H1 (cell line): Measurements from ENCODE around the gene PTRH1. TPM values are rescaled to one million over a fixed set of nuclear protein-coding genes. Genes with fewer than 3 reads are reported as not detected.

ENCODE experiments used
- CTCF ChIA-PET: fragments of 300-600 bp; sonication (Branson Sonifier 250); formaldehyde crosslinking; loops from one replicate; lab custom pipeline; 2021; ENCODE audit not compliant: partially characterized antibody; lab: Charles Lee
- POLR2A ChIA-PET: fragments of 300-600 bp; sonication (Branson Sonifier 250); formaldehyde crosslinking; loops from one replicate; lab custom pipeline; 2021; ENCODE audit warnings: inconsistent platforms; ENCODE audit not compliant: partially characterized antibody; lab: Charles Lee
- DNase-seq, 2 experiments: peaks; one replicate each; pipeline versions ENCODE4 v3.0.0 to v3.0.0-alpha.2; 2010 to 2022; ENCODE audit warnings: low spot score in 2 of 2, low read depth in 1 of 2, mixed read lengths in 1 of 2
- FAIRE-seq: peaks from 2 replicates; lab custom pipeline; 2011; peaks lifted over from hg19 to GRCh38; lab: Jason Lieb, UNC
- H2AFZ ChIP-seq: 2 replicates; pipeline ENCODE4 v1.8.1; 2012; ENCODE audit warnings: low read length, inconsistent platforms
- H2AK5ac ChIP-seq: 2 replicates; pipeline ENCODE4 v1.6.1; 2013; ENCODE audit warnings: low read depth, low read length
- H2BK120ac ChIP-seq: replicated peaks from 2 replicates; pipeline ENCODE3; 2013; ENCODE audit warnings: low read depth, low read length, inconsistent platforms
- H2BK12ac ChIP-seq: 2 replicates; pipeline ENCODE4 v1.6.1; 2013; ENCODE audit warnings: low read depth, low read length
- H2BK15ac ChIP-seq: 2 replicates; pipeline ENCODE4 v1.6.1; 2013; ENCODE audit warnings: low read length
- H2BK20ac ChIP-seq: 2 replicates; pipeline ENCODE4 v1.6.1; 2013; ENCODE audit warnings: low read length
- H2BK5ac ChIP-seq: 2 replicates; pipeline ENCODE4 v1.6.1; 2013; ENCODE audit warnings: low read depth, low read length
- H3K14ac ChIP-seq: 2 replicates; pipeline ENCODE4 v1.6.1; 2013; ENCODE audit warnings: inconsistent platforms; ENCODE audit not compliant: insufficient read length
- H3K18ac ChIP-seq: 2 replicates; pipeline ENCODE4 v1.6.1; 2013; ENCODE audit warnings: low read length; ENCODE audit errors: extremely low read depth
- H3K23ac ChIP-seq: 2 replicates; pipeline ENCODE4 v1.6.1; 2013; ENCODE audit warnings: inconsistent platforms; ENCODE audit not compliant: insufficient read length
- H3K23me2 ChIP-seq: 2 replicates; pipeline ENCODE4 v1.6.1; 2013; ENCODE audit warnings: low read depth, low read length
- H3K27ac ChIP-seq: 2 replicates; pipeline ENCODE4 v1.6.1; 2011; ENCODE audit warnings: low read depth, low read length, inconsistent platforms
- H3K27me3 ChIP-seq, 4 experiments: replicated peaks in 1 of 4; 1 replicate in 1 of 4; 2 replicates in 3 of 4; pipeline versions ENCODE4 v1.6.1 to v1.8.1; 2011 to 2013; ENCODE audit warnings: low read length in 3 of 4, mild to moderate bottlenecking in 3 of 4, inconsistent platforms in 2 of 4, mixed read lengths in 2 of 4, moderate library complexity in 1 of 4; ENCODE audit not compliant: control insufficient read depth in 3 of 4, insufficient read depth in 3 of 4; ENCODE audit errors: extremely low read depth in 1 of 4
- H3K36me3 ChIP-seq, 4 experiments: 2 replicates each; pipeline versions ENCODE4 v1.6.1 to v1.8.1; 2011 to 2013; ENCODE audit warnings: mild to moderate bottlenecking in 4 of 4, low read length in 3 of 4, moderate library complexity in 2 of 4, control low read depth in 1 of 4, inconsistent platforms in 1 of 4; ENCODE audit not compliant: insufficient read depth in 4 of 4, control insufficient read depth in 2 of 4
- H3K4ac ChIP-seq: replicated peaks from 2 replicates; pipeline ENCODE3; 2013; ENCODE audit warnings: low read length, low read depth, mixed read lengths, inconsistent platforms; ENCODE audit not compliant: insufficient read length
- H3K4me1 ChIP-seq, 4 experiments: replicated peaks in 1 of 4; 1 replicate in 1 of 4; 2 replicates in 3 of 4; pipeline versions ENCODE4 v1.6.1 to v1.8.1; 2011 to 2013; ENCODE audit warnings: low read length in 3 of 4, inconsistent platforms in 2 of 4, mixed read lengths in 1 of 4; ENCODE audit not compliant: insufficient read depth in 4 of 4, control insufficient read depth in 3 of 4
- H3K4me2 ChIP-seq, 2 experiments: 2 replicates each; pipeline versions ENCODE4 v1.6.1 to v1.8.1; 2011 to 2013; ENCODE audit warnings: low read depth in 2 of 2, low read length in 2 of 2, control low read depth in 1 of 2, inconsistent platforms in 1 of 2, mild to moderate bottlenecking in 1 of 2; ENCODE audit not compliant: insufficient read depth in 1 of 2
- H3K4me3 ChIP-seq, 4 experiments: fragments of 200-600, 300-600 bp in 1 of 4; sonication (generic), shearing (Covaris generic), sonication (Bioruptor Twin) in 1 of 4; 2 replicates each; pipeline versions ENCODE4 v1.5.1 to v1.8.1; 2011 to 2016; ENCODE audit warnings: low read length in 4 of 4, low read depth in 3 of 4, control low read depth in 2 of 4, inconsistent platforms in 2 of 4, mild to moderate bottlenecking in 2 of 4, mixed read lengths in 1 of 4, moderate library complexity in 1 of 4; ENCODE audit not compliant: insufficient read depth in 2 of 4; ENCODE audit errors: extremely low read depth in 1 of 4
- H3K56ac ChIP-seq: replicated peaks from 2 replicates; pipeline ENCODE3; 2013; ENCODE audit warnings: low read depth, mild to moderate bottlenecking, mixed read lengths, low read length, inconsistent platforms; ENCODE audit not compliant: insufficient read length
- H3K79me1 ChIP-seq: 2 replicates; pipeline ENCODE4 v1.6.1; 2013; ENCODE audit warnings: low read depth, low read length, control low read depth
- H3K79me2 ChIP-seq, 2 experiments: 2 replicates each; pipeline versions ENCODE4 v1.6.1 to v1.8.1; 2012 to 2013; ENCODE audit warnings: low read length in 2 of 2, mild to moderate bottlenecking in 2 of 2, inconsistent platforms in 1 of 2; ENCODE audit not compliant: insufficient read depth in 2 of 2, control insufficient read depth in 1 of 2
- H3K9ac ChIP-seq, 4 experiments: replicated peaks in 1 of 4; 1 replicate in 1 of 4; 2 replicates in 3 of 4; pipeline versions ENCODE4 v1.6.1 to v1.8.1; 2011 to 2013; ENCODE audit warnings: low read depth in 3 of 4, low read length in 3 of 4, control low read depth in 2 of 4, mild to moderate bottlenecking in 2 of 4, moderate library complexity in 2 of 4, inconsistent platforms in 1 of 4; ENCODE audit errors: extremely low read depth in 1 of 4
- H3K9me3 ChIP-seq, 2 experiments: 2 replicates each; pipeline versions ENCODE4 v1.6.1 to v1.8.1; 2012 to 2013; ENCODE audit warnings: mild to moderate bottlenecking in 2 of 2, moderate library complexity in 2 of 2, control low read depth in 1 of 2, inconsistent platforms in 1 of 2, low read depth in 1 of 2, low read length in 1 of 2, mixed read lengths in 1 of 2; ENCODE audit not compliant: insufficient read depth in 2 of 2
- H4K20me1 ChIP-seq, 2 experiments: replicated peaks in 1 of 2; 2 replicates each; pipeline versions ENCODE3 to v1.8.1; 2011 to 2013; ENCODE audit warnings: inconsistent platforms in 2 of 2, low read length in 2 of 2, mild to moderate bottlenecking in 1 of 2; ENCODE audit not compliant: insufficient read depth in 2 of 2, control insufficient read depth in 1 of 2
- H4K5ac ChIP-seq: 2 replicates; pipeline ENCODE4 v1.6.1; 2013; ENCODE audit warnings: low read length, low read depth, mixed read lengths, inconsistent platforms; ENCODE audit not compliant: insufficient read length
- H4K8ac ChIP-seq: 2 replicates; pipeline ENCODE4 v1.8.0; 2013; ENCODE audit warnings: mild to moderate bottlenecking, moderate library complexity, low read length, inconsistent platforms; ENCODE audit not compliant: insufficient read depth; ENCODE audit errors: extremely low read depth
- H4K91ac ChIP-seq: replicated peaks from 2 replicates; pipeline ENCODE3; 2013; ENCODE audit warnings: low read length, mixed read lengths, inconsistent platforms; ENCODE audit not compliant: insufficient read length
- BACH1 ChIP-seq: IDR thresholded peaks from 2 replicates; pipeline ENCODE4 v1.6.1; 2012; ENCODE audit warnings: low read length, improper control_type of control experiment
- CREB1 ChIP-seq: IDR thresholded peaks from 2 replicates; pipeline ENCODE4 v1.6.1; 2012; ENCODE audit warnings: inconsistent platforms
- CTBP2 ChIP-seq: IDR thresholded peaks from 2 replicates; pipeline ENCODE4 v1.7.0; 2011; ENCODE audit warnings: borderline replicate concordance, mild to moderate bottlenecking, moderate library complexity, mixed read lengths, low read length; ENCODE audit not compliant: insufficient read depth, insufficient read length
- EZH2 ChIP-seq: fragments of 200-600 bp; sonication (generic); IDR thresholded peaks from 2 replicates; pipeline ENCODE4 v1.7.1; 2012; ENCODE audit warnings: low read depth, mild to moderate bottlenecking, moderate library complexity, low read length, inconsistent platforms; ENCODE audit not compliant: severe bottlenecking
- GABPA ChIP-seq: IDR thresholded peaks from 2 replicates; pipeline ENCODE4 v1.6.1; 2011; ENCODE audit warnings: mild to moderate bottlenecking, low read length, moderate library complexity, borderline replicate concordance; ENCODE audit not compliant: insufficient read depth
- KDM1A ChIP-seq: fragments of 200-600, 300-600 bp; sonication (generic); IDR thresholded peaks from 2 replicates; pipeline ENCODE4 v1.7.1; 2016; ENCODE audit warnings: mild to moderate bottlenecking, low read length, borderline replicate concordance
- RBBP5 ChIP-seq: IDR thresholded peaks from 2 replicates; pipeline ENCODE4 v1.7.1; 2012; ENCODE audit warnings: low read depth, mild to moderate bottlenecking, inconsistent platforms, low read length, moderate library complexity, borderline replicate concordance
- RFX5 ChIP-seq: IDR thresholded peaks from 2 replicates; pipeline ENCODE4 v1.6.1; 2011; ENCODE audit warnings: low read depth, low read length, improper control_type of control experiment, borderline replicate concordance
- RXRA ChIP-seq: IDR thresholded peaks from 2 replicates; pipeline ENCODE4 v1.6.1; 2011; ENCODE audit warnings: low read depth, mild to moderate bottlenecking, low read length, moderate library complexity; ENCODE audit not compliant: insufficient read depth
- SP1 ChIP-seq: IDR thresholded peaks from 2 replicates; pipeline ENCODE4 v1.6.1; 2011; ENCODE audit warnings: low read depth, low read length
- SP4 ChIP-seq: IDR thresholded peaks from 2 replicates; pipeline ENCODE4 v1.6.1; 2012; ENCODE audit warnings: low read length, inconsistent platforms
- TAF1 ChIP-seq: IDR thresholded peaks from 2 replicates; pipeline ENCODE4 v1.6.1; 2011; ENCODE audit warnings: mild to moderate bottlenecking, low read depth, low read length
- WGBS, 2 experiments: shearing (Covaris generic) in 1 of 2; methylation state at CpG; one replicate each; pipeline versions ENCODE4 v1.1.6 to v1.1.7; 2013 to 2015; ENCODE audit warnings: low lambda C conversion rate in 2 of 2, mixed read lengths in 2 of 2, inconsistent platforms in 1 of 2, low coverage in 1 of 2, missing lambda C conversion rate in 1 of 2; ENCODE audit not compliant: insufficient replicate concordance in 2 of 2, insufficient coverage in 1 of 2, insufficient read length in 1 of 2; ENCODE audit errors: extremely low coverage in 1 of 2, missing lambda C conversion rate in 1 of 2; 5-methylcytosine and 5-hydroxymethylcytosine counted together
- polyA plus RNA-seq, 7 experiments: library from polyadenylated mRNA; depleted of rRNA in 3 of 7; stranded (reverse) in 5 of 7; unstranded in 2 of 7; fragments of >200 nt in 5 of 7; fragments of 200-250 nt in 2 of 7; gene quantifications; 1 replicate in 5 of 7; 2 replicates in 1 of 7; 4 replicates in 1 of 7; pipeline versions ENCODE4 v1.2.1 to v1.2.3, GENCODE V29; 2011 to 2013; ENCODE audit warnings: missing spikeins in 2 of 7, mixed read lengths in 2 of 7
- total RNA-seq: library from RNA; stranded (reverse); fragmentation: NEBNext Ultra II Directional; extraction: Animal tissue kit (Norgen Biotek cat#: 25700); gene quantifications from 2 replicates; pipeline ENCODE4 v1.2.1, GENCODE V29; 2021
- TF ChIP-seq, protein P1 (sequence below): IDR thresholded peaks from 2 replicates; pipeline ENCODE4 v1.6.1; 2011; ENCODE audit warnings: low read depth, mild to moderate bottlenecking, low read length; ENCODE audit not compliant: insufficient read depth

PTRH1 gene
- total and polyA plus RNA-seq, 2 of the 8 experiments (the other 6 are each of a cell fraction or from before 2014, with no cell fraction given), result 11.1 to 19.8 TPM

GRCh38 chr9:127733614-127734013, 18.2 kb upstream of the PTRH1 start:
- Histone ChIP-seq H3K14ac (no peak overlapping the region), H4K5ac (no peak overlapping the region), H4K8ac (no peak overlapping the region), H3K4me3 (no peak overlapping the region), H3K4ac (no peak overlapping the region), H4K20me1 (peaks cover 0 to 2% of the 10 kb centered on the region in 2 experiments), H3K9ac (peak overlapping the region in 1 of 4 experiments; percentile 3; a peak in 2 of 7 replicates), H3K9me3 (no peaks in the 10 kb centered on the region)
- 92% methylated on average over 2 of the region's 2 CpGs; no CpG with 5 or more reads in 1 of the 2 experiments for WGBS, 2 experiments
- POLR2A ChIA-PET, result interaction anchor here (1.1 to 2.7 kb wide), 3 partner anchors 9 to 193 kb away, joined by 4 to 11 read pairs (median 7); no protein-coding TSS in a partner anchor
- DNase-seq, result no peak
- no peak for TF ChIP-seq TAF1
- TF ChIP-seq RBBP5, result no peak
- no peak for TF ChIP-seq BACH1
- no peak for TF ChIP-seq RFX5
- TF ChIP-seq EZH2, result no peak
- no peak for TF ChIP-seq KDM1A
- TF ChIP-seq RXRA, result no peak
- TF ChIP-seq SP1, result no peak
- no peak for TF ChIP-seq GABPA
- TF ChIP-seq CREB1, result no peak
- TF ChIP-seq SP4, result no peak
- TF ChIP-seq, protein P1, sequence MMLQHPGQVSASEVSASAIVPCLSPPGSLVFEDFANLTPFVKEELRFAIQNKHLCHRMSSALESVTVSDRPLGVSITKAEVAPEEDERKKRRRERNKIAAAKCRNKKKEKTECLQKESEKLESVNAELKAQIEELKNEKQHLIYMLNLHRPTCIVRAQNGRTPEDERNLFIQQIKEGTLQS, result no peak
- no peak for TF ChIP-seq CTBP2
- TF ChIP-seq, all 59 proteins: peak for 0
- Histone ChIP-seq H2BK20ac (no peak overlapping the region), H3K27me3 (no peaks in the 10 kb centered on the region), H2AK5ac (0 out of 2 replicates have a peak overlapping the region, but pooled peaks have one; percentile 15), H3K79me1 (no peaks in the 10 kb centered on the region), H3K4me1 (peaks cover 3 to 11% (median 6%) of the 10 kb centered on the region in 4 experiments; a peak in 6 of 7 replicates), H3K23me2 (0 out of 2 replicates have a peak, but pooled peaks cover 2% of the 10 kb centered on the region), H2BK120ac (no peak overlapping the region), H4K91ac (no peak overlapping the region), H2BK5ac (no peak overlapping the region), H2BK15ac (no peak overlapping the region), H3K56ac (no peak overlapping the region), H3K79me2 (no peaks in the 10 kb centered on the region), H3K36me3 (no peaks in the 10 kb centered on the region), H3K27ac (no peak overlapping the region), H3K4me2 (no peak overlapping the region; a peak in 1 of 4 replicates), H2BK12ac (peak overlapping the region; percentile 39; the same call in 1 of the 2 replicates), H3K18ac (no peak overlapping the region), H2AFZ (no peak overlapping the region), H3K23ac (no peak overlapping the region)
- FAIRE-seq, result no peak
- CTCF ChIA-PET, result interaction anchor here (0.6 to 4.1 kb wide), 26 partner anchors 9 to 230 kb away, joined by 3 to 34 read pairs (median 5); partner anchors contain the start of genes CFAP157, PTRH1 and TTC16
